Measurements from ENCODE around the gene IL17REL. TPM values are rescaled to one million over a fixed set of nuclear protein-coding genes. Genes with fewer than 3 reads are reported as not detected.

Gene IL17REL
- total RNA-seq, 4 donors from 2014 or later: 0.12 to 0.26 TPM; not detected in 2

DNA sequence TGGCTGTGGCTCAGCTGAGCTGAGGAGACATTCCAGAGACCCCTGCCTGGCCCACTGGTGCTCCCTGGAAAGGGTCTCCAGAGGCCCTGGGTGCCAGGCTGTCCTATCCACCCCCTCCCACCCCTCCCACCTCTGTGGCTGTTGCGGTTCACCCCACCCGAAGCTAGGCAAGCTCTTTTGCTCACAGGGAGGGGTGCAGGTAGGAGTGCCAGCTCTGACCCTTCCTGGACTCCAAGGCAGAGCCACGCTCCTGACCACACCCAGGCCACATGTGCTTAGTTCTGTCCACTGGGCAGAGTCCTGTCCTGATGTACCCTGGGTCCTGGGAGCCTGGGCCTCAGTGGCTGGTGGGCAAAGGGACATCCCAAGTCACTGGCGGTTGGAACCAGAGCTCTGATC is 16.4 kb downstream of the IL17REL start:
- no peak for TF ChIP-seq CTCF (IDR thresholded peaks at IDR 0.05)
- no peak for TF ChIP-seq POLR2A (IDR thresholded peaks at IDR 0.05)
- no peak for DNase-seq
- Histone ChIP-seq H3K4me1 (no peaks in the 10 kb centered on the region), H3K27me3 (peaks cover 0 to 6% of the 10 kb centered on the region in 2 donors), H3K4me3 (no peak overlapping the region), H3K27ac (no peak overlapping the region), H3K9me3 (peaks cover 0 to 3% of the 10 kb centered on the region in 2 donors), H3K36me3 (no peaks in the 10 kb centered on the region)
- intact Hi-C loops (cut with DNase I; ENCODE audit: low total_unique reads): no loop called here

- Histone ChIP-seq H3K4me3 (no peak overlapping the region), H3K27me3 (peaks cover 0 to 6% of the 10 kb centered on the region in 2 donors), H3K4me1 (no peaks in the 10 kb centered on the region), H3K27ac (no peak overlapping the region), H3K9me3 (peaks cover 0 to 9% of the 10 kb centered on the region in 2 donors), H3K36me3 (no peaks in the 10 kb centered on the region)
- TF ChIP-seq CTCF (IDR thresholded peaks at IDR 0.05): no peak
- TF ChIP-seq POLR2A (IDR thresholded peaks at IDR 0.05): no peak
- DNase-seq: no peak
- intact Hi-C loops (cut with DNase I; ENCODE audit: low total_unique reads): no loop called here
Observed at GRCh38 chr22:49995361-49996118, 17.0 kb downstream of the IL17REL start.

DNA sequence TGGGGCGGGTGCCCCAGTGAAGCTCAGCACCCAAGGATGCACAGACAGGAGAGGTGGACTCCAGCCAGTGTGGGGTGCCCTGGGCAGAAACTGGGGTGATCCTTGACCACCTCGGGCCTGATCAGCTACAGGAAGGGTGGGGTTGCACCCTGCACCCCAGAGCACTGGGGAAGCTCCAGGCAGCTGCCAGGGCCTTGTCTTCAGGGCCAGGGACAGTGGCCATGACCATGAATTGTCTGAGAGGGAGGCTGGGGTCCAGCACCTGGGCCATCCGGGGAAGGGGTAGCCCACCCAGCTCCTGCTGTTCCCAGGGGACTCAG is 17.6 kb downstream of the IL17REL start:
- H3K9me3 ChIP-seq: peaks cover 0 to 9% of the 10 kb centered on the region in 2 donors
- H3K27ac ChIP-seq: no peak overlapping the region
- no peak overlapping the region for H3K4me3 ChIP-seq
- no peaks in the 10 kb centered on the region for H3K36me3 ChIP-seq
- no peak for TF ChIP-seq CTCF (IDR thresholded peaks at IDR 0.05)
- no peak for TF ChIP-seq POLR2A (IDR thresholded peaks at IDR 0.05)
- intact Hi-C loops (cut with DNase I; ENCODE audit: low total_unique reads): no loop called here
- no peak for DNase-seq
- no peaks in the 10 kb centered on the region for H3K4me1 ChIP-seq
- H3K27me3 ChIP-seq: peaks cover 0 to under 1% of the 10 kb centered on the region in 2 donors

GRCh38 chr22:49994361-49995040 is 18.1 kb downstream of the IL17REL start:
- Histone ChIP-seq H3K27ac (no peak overlapping the region), H3K36me3 (no peaks in the 10 kb centered on the region), H3K9me3 (peaks cover 0 to 9% of the 10 kb centered on the region in 2 donors), H3K4me3 (no peak overlapping the region), H3K27me3 (no peaks in the 10 kb centered on the region), H3K4me1 (no peaks in the 10 kb centered on the region)
- intact Hi-C loops (cut with DNase I; ENCODE audit: low total_unique reads): no loop called here
- no peak for TF ChIP-seq CTCF (IDR thresholded peaks at IDR 0.05)
- no peak for TF ChIP-seq POLR2A (IDR thresholded peaks at IDR 0.05)
- no peak for DNase-seq

- TF ChIP-seq CTCF (IDR thresholded peaks at IDR 0.05): no peak
- no peak for TF ChIP-seq POLR2A (IDR thresholded peaks at IDR 0.05)
- no peak for DNase-seq
- Histone ChIP-seq H3K4me1 (no peaks in the 10 kb centered on the region), H3K9me3 (peaks cover 0 to 9% of the 10 kb centered on the region in 2 donors), H3K27me3 (no peaks in the 10 kb centered on the region), H3K27ac (no peak overlapping the region), H3K4me3 (no peak overlapping the region), H3K36me3 (no peaks in the 10 kb centered on the region)
- intact Hi-C loops (cut with DNase I; ENCODE audit: low total_unique reads): no loop called here
Observed at GRCh38 chr22:49993649-49994360, 18.8 kb downstream of the IL17REL start.
